HEK293 (cell line): ENCODE results near the gene MYL4.

Source experiments
- CTCF ChIA-PET: fragments of 350-600 bp; formaldehyde crosslinking; extraction: SDS; loops from one replicate; lab custom pipeline; 2021; ENCODE audit warnings: antibody characterized with exemption; lab: Yijun Ruan, JAX
- POLR2A ChIA-PET: fragments of 300-600 bp; formaldehyde crosslinking; extraction: SDS; loops from one replicate; lab custom pipeline; 2020; ENCODE audit warnings: antibody characterized with exemption, inconsistent platforms; lab: Yijun Ruan, JAX
- H3K27ac ChIP-seq: fragments of 200-500 bp; sonication (Bioruptor generic); 2 replicates; pipeline ENCODE4 v1.5.1; 2014; ENCODE audit warnings: low read depth, low read length, control low read depth, inconsistent platforms; ENCODE audit errors: extremely low read depth
- H3K36me3 ChIP-seq, 2 experiments: fragments of 200-500 bp in 1 of 2; sonication (Bioruptor generic) in 1 of 2; 1 replicate in 1 of 2; 2 replicates in 1 of 2; pipeline ENCODE4 v1.5.1; 2014 to 2017; ENCODE audit warnings: inconsistent platforms in 2 of 2, low read length in 2 of 2; ENCODE audit not compliant: control insufficient read depth in 2 of 2, insufficient read depth in 1 of 2
- H3K4me1 ChIP-seq: fragments of 200-500 bp; sonication (Bioruptor generic); 2 replicates; pipeline ENCODE4 v1.5.1; 2014; ENCODE audit warnings: mild to moderate bottlenecking, low read length, inconsistent platforms; ENCODE audit not compliant: control insufficient read depth, insufficient read depth
- H3K4me3 ChIP-seq: 2 replicates; pipeline ENCODE4 v1.5.1; 2011; ENCODE audit warnings: low read depth, mild to moderate bottlenecking, control low read depth, low read length, moderate library complexity
- H3K9me3 ChIP-seq: fragments of 200-500 bp; sonication (Bioruptor generic); 2 replicates; pipeline ENCODE4 v1.5.1; 2014; ENCODE audit warnings: low read depth, low read length, inconsistent platforms; ENCODE audit not compliant: control insufficient read depth, insufficient read depth
- AEBP2 ChIP-seq: fragments of 450-650 bp; formaldehyde crosslinking; IDR thresholded peaks from 2 replicates; pipeline ENCODE4 v1.5.1; 2016; ENCODE audit warnings: missing biosample characterization, missing genetic modification characterization, borderline replicate concordance
- GLIS2 ChIP-seq: fragments of 450-650 bp; formaldehyde crosslinking; IDR thresholded peaks from 2 replicates; pipeline ENCODE4 v1.5.1; 2016; ENCODE audit warnings: missing biosample characterization, missing genetic modification characterization
- KLF7 ChIP-seq: fragments of 450-650 bp; formaldehyde crosslinking; IDR thresholded peaks from 2 replicates; pipeline ENCODE4 v1.5.1; 2016; ENCODE audit warnings: missing biosample characterization, missing genetic modification characterization, borderline replicate concordance
- KLF8 ChIP-seq: fragments of 450-650 bp; formaldehyde crosslinking; IDR thresholded peaks from 2 replicates; pipeline ENCODE4 v1.5.1; 2016; ENCODE audit warnings: missing biosample characterization, missing genetic modification characterization
- SP2 ChIP-seq: fragments of 450-650 bp; formaldehyde crosslinking; IDR thresholded peaks from 2 replicates; pipeline ENCODE4 v1.5.1; 2016; ENCODE audit warnings: missing biosample characterization, missing genetic modification characterization
- TCF7L2 ChIP-seq: IDR thresholded peaks from 2 replicates; pipeline ENCODE4 v1.6.1; 2011; ENCODE audit warnings: low read depth, mild to moderate bottlenecking, inconsistent platforms, low read length, moderate library complexity, borderline replicate concordance
- ZBTB48 ChIP-seq: fragments of 450-650 bp; formaldehyde crosslinking; IDR thresholded peaks from 2 replicates; pipeline ENCODE4 v1.5.1; 2016; ENCODE audit warnings: missing biosample characterization, missing genetic modification characterization
- ZFHX2 ChIP-seq: fragments of 450-650 bp; formaldehyde crosslinking; conservative IDR thresholded peaks from 2 replicates; pipeline ENCODE4 v1.5.1; 2016; ENCODE audit warnings: missing biosample characterization, missing genetic modification characterization
- ZIC2 ChIP-seq: fragments of 450-650 bp; formaldehyde crosslinking; IDR thresholded peaks from 2 replicates; pipeline ENCODE4 v1.5.1; 2016; ENCODE audit warnings: missing biosample characterization, missing genetic modification characterization
- ZNF184 ChIP-seq: fragments of 450-650 bp; IDR thresholded peaks from 2 replicates; pipeline ENCODE4 v1.5.1; 2018; ENCODE audit warnings: missing biosample characterization, mild to moderate bottlenecking, missing genetic modification characterization
- ZNF23 ChIP-seq: fragments of 450-650 bp; formaldehyde crosslinking; IDR thresholded peaks from 2 replicates; pipeline ENCODE4 v1.5.1; 2016; ENCODE audit warnings: missing biosample characterization, missing genetic modification characterization, borderline replicate concordance
- ZNF274 ChIP-seq, 2 experiments: fragments of 200-500 bp in 1 of 2; fragments of 450-650 bp in 1 of 2; sonication (Bioruptor generic) in 1 of 2; formaldehyde crosslinking in 1 of 2; IDR thresholded peaks; 2 replicates each; pipeline versions ENCODE4 v1.5.1 to v1.6.1; 2014 to 2016; ENCODE audit warnings: borderline replicate concordance in 1 of 2, inconsistent platforms in 1 of 2, low read length in 1 of 2, missing biosample characterization in 1 of 2, missing genetic modification characterization in 1 of 2
- ZNF394 ChIP-seq: fragments of 450-650 bp; formaldehyde crosslinking; IDR thresholded peaks from 2 replicates; pipeline ENCODE4 v1.5.1; 2016; ENCODE audit warnings: missing biosample characterization, missing genetic modification characterization, mild to moderate bottlenecking, moderate library complexity, borderline replicate concordance
- ZNF514 ChIP-seq: fragments of 450-650 bp; formaldehyde crosslinking; IDR thresholded peaks from 2 replicates; pipeline ENCODE4 v1.5.1; 2016; ENCODE audit warnings: missing biosample characterization, missing genetic modification characterization
- ZNF626 ChIP-seq: fragments of 450-650 bp; sonication (Bioruptor Pico); formaldehyde crosslinking; IDR thresholded peaks from 2 replicates; pipeline ENCODE4 v1.5.1; 2018; ENCODE audit warnings: missing biosample characterization, missing genetic modification characterization, inconsistent platforms
- ZNF660 ChIP-seq: fragments of 450-650 bp; IDR thresholded peaks from 2 replicates; pipeline ENCODE4 v1.5.1; 2018; ENCODE audit warnings: missing biosample characterization, mild to moderate bottlenecking, missing genetic modification characterization
- ZNF747 ChIP-seq: fragments of 450-650 bp; formaldehyde crosslinking; IDR thresholded peaks from 2 replicates; pipeline ENCODE4 v1.5.1; 2016; ENCODE audit warnings: missing biosample characterization, missing genetic modification characterization
- ZNF791 ChIP-seq: fragments of 450-650 bp; formaldehyde crosslinking; IDR thresholded peaks from 2 replicates; pipeline ENCODE4 v1.5.1; 2016; ENCODE audit warnings: missing biosample characterization, missing genetic modification characterization
- ZNF830 ChIP-seq: fragments of 450-650 bp; IDR thresholded peaks from 2 replicates; pipeline ENCODE4 v1.5.0; 2018; ENCODE audit warnings: missing biosample characterization, missing genetic modification characterization, low read depth, mild to moderate bottlenecking, moderate library complexity
- TF ChIP-seq, protein P1 (sequence below): fragments of 450-650 bp; formaldehyde crosslinking; IDR thresholded peaks from 2 replicates; pipeline ENCODE4 v1.5.1; 2017; ENCODE audit warnings: missing biosample characterization, missing genetic modification characterization
- TF ChIP-seq, protein P2 (sequence below): fragments of 450-650 bp; formaldehyde crosslinking; IDR thresholded peaks from 2 replicates; pipeline ENCODE4 v1.5.1; 2017; ENCODE audit warnings: missing biosample characterization, missing genetic modification characterization
- TF ChIP-seq, protein P3 (sequence below): IDR thresholded peaks from 2 replicates; pipeline ENCODE4 v1.6.1; 2011; ENCODE audit warnings: mild to moderate bottlenecking, low read depth, low read length, borderline replicate concordance

The MYL4 gene

GRCh38 chr17:47200325-47200664, 8.9 kb upstream of the MYL4 start (continued):
- TF ChIP-seq ZNF514 (tag by site-specific recombination) (no peak), SP2 (no peak)

DNA sequence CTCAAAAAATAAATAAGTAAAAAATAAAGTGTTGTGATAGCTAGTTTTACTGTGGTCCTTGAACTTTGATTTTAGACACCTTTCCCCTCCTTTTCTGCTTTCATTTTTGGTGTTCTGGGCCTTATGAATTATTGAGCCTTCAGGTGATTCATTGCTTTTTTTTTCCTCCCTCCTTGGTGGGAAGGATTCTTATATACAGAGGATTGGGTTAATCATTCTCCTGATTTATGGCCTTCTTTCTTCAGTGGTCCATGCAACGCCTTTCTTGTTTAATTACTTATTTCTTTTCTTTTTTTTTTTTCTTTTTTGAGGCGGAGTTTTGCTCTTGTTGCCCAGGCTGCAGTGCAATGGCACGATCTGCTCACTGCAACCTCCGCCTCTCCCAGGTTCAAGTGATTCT, 8.0 kb upstream of the MYL4 start:
- H3K9me3 ChIP-seq, result no peaks in the 10 kb centered on the region
- H3K4me3 ChIP-seq, result no peak overlapping the region
- ChIA-PET POLR2A (interaction anchor here (0.7 to 1.5 kb wide), 2 partner anchors 12 to 17 kb away, joined by 3 to 4 read pairs; partner anchors contain the start of gene CDC27), CTCF (interaction anchor here (0.8 kb wide), 1 partner anchor 75 kb away, joined by 4 read pairs; no protein-coding TSS in a partner anchor)
- no peaks in the 10 kb centered on the region for H3K36me3 ChIP-seq
- 0 out of 2 replicates have a peak, but pooled peaks cover 5% of the 10 kb centered on the region for H3K4me1 ChIP-seq
- TF ChIP-seq ZNF791 (tag by site-specific recombination) (no peak), ZNF274 (IDR thresholded peaks at IDR 0.05; ENCODE audit: low read length) (no peak), ZNF274 (tag by site-specific recombination; IDR thresholded peaks at IDR 0.05; ENCODE audit: borderline replicate concordance) (no peak), ZBTB48 (tag by site-specific recombination) (no peak), ZNF394 (tag by site-specific recombination) (no peak), ZNF23 (tag by site-specific recombination) (no peak), ZIC2 (tag by site-specific recombination) (no peak), ZNF184 (no peak), ZNF747 (tag by site-specific recombination) (no peak), GLIS2 (tag by site-specific recombination) (no peak), TCF7L2 (no peak), ZNF626 (tag by site-specific recombination) (no peak), ZNF660 (tag by site-specific recombination) (no peak), ZNF830 (no peak), ZFHX2 (tag by site-specific recombination) (no peak), AEBP2 (tag by site-specific recombination) (no peak), KLF7 (tag by site-specific recombination) (no peak), KLF8 (tag by site-specific recombination) (no peak)
- TF ChIP-seq, protein P1, sequence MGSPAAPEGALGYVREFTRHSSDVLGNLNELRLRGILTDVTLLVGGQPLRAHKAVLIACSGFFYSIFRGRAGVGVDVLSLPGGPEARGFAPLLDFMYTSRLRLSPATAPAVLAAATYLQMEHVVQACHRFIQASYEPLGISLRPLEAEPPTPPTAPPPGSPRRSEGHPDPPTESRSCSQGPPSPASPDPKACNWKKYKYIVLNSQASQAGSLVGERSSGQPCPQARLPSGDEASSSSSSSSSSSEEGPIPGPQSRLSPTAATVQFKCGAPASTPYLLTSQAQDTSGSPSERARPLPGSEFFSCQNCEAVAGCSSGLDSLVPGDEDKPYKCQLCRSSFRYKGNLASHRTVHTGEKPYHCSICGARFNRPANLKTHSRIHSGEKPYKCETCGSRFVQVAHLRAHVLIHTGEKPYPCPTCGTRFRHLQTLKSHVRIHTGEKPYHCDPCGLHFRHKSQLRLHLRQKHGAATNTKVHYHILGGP (tag by site-specific recombination), result no peak
- TF ChIP-seq, protein P2, sequence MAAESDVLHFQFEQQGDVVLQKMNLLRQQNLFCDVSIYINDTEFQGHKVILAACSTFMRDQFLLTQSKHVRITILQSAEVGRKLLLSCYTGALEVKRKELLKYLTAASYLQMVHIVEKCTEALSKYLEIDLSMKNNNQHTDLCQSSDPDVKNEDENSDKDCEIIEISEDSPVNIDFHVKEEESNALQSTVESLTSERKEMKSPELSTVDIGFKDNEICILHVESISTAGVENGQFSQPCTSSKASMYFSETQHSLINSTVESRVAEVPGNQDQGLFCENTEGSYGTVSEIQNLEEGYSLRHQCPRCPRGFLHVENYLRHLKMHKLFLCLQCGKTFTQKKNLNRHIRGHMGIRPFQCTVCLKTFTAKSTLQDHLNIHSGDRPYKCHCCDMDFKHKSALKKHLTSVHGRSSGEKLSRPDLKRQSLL (tag by site-specific recombination), result no peak
- TF ChIP-seq, protein P3, sequence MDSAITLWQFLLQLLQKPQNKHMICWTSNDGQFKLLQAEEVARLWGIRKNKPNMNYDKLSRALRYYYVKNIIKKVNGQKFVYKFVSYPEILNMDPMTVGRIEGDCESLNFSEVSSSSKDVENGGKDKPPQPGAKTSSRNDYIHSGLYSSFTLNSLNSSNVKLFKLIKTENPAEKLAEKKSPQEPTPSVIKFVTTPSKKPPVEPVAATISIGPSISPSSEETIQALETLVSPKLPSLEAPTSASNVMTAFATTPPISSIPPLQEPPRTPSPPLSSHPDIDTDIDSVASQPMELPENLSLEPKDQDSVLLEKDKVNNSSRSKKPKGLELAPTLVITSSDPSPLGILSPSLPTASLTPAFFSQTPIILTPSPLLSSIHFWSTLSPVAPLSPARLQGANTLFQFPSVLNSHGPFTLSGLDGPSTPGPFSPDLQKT, result no peak
- no peak overlapping the region for H3K27ac ChIP-seq
